Activated T-helper 1 cell treated with anti-CD3 and anti-CD28 coated beads, Interleukin-2, amount 50 U/mL, for 16 hours (primary cell): ENCODE data around the gene ACOT8.
"Not testable (repeated sequence)": the region's sequence is repeated elsewhere in the genome, so short reads cannot be mapped to it uniquely, and the experiment has no call there.

Source experiments
- DNase-seq, 2 donors: peaks; one replicate each; pipeline ENCODE4 v3.0.0-alpha.2; 2020; ENCODE audit warnings: low read depth in 1 of 2, low spot score in 1 of 2

Gene ACOT8

GRCh38 chr20:45797955-45798354 lies 59.2 kb downstream of the ACOT8 start:
- not testable (repeated sequence) for DNase-seq

- DNase-seq = not testable (repeated sequence)
These were observed 59.7 kb downstream of the ACOT8 start for GRCh38 chr20:45797510-45797909.

- DNase-seq = no peak
These were observed 60.7 kb downstream of the ACOT8 start for GRCh38 chr20:45796337-45797065.

- no peak for DNase-seq
These were observed 64.7 kb downstream of the ACOT8 start for GRCh38 chr20:45792317-45793118.
